ENCODE data around the gene HNRNPA2B1. TPM values are rescaled to one million over a fixed set of nuclear protein-coding genes. Genes with fewer than 3 reads are reported as not detected.
"Not testable (repeated sequence)": the region's sequence is repeated elsewhere in the genome, so short reads cannot be mapped to it uniquely, and the experiment has no call there.

HNRNPA2B1 gene
- polyA plus RNA-seq, 5 donors: 1,158 to 1,609 (median 1,399) TPM

- no peak for DNase-seq
These were observed 51.1 kb downstream of the HNRNPA2B1 start for GRCh38 chr7:26149391-26149977.

GRCh38 chr7:26148307-26148700 lies 52.2 kb downstream of the HNRNPA2B1 start:
- not testable (repeated sequence) for DNase-seq

GRCh38 chr7:26147646-26148306 lies 52.8 kb downstream of the HNRNPA2B1 start:
- DNase-seq: not testable (repeated sequence)

GRCh38 chr7:26147030-26147429 lies 53.5 kb downstream of the HNRNPA2B1 start:
- DNase-seq: no peak

GRCh38 chr7:26145238-26145637 lies 55.3 kb downstream of the HNRNPA2B1 start:
- no peak for DNase-seq

- DNase-seq: peak in 1 of 2 donors; percentile 45
These were observed 56.1 kb downstream of the HNRNPA2B1 start for GRCh38 chr7:26144184-26145080.

- DNase-seq: no peak
These were observed 57.1 kb downstream of the HNRNPA2B1 start for GRCh38 chr7:26143298-26144048.

- no peak for DNase-seq
These were observed 59.5 kb downstream of the HNRNPA2B1 start for GRCh38 chr7:26141077-26141476.

GRCh38 chr7:26140380-26140779 lies 60.2 kb downstream of the HNRNPA2B1 start:
- no peak for DNase-seq

Other genes starting within 250 kb of the HNRNPA2B1 start
- gene NFE2L3, start 48.5 kb downstream of the HNRNPA2B1 start, polyA plus RNA-seq (ENCODE audit: insufficient read depth in 1 of 5, insufficient read length in 5 of 5, low replicate concordance in 1 of 5): 10 to 100 TPM; 15.8 to 23.2 (median 21.9) TPM
- 100 to 1,000 TPM; 244 to 380 (median 298) TPM for gene CBX3, start 999 bp upstream of the HNRNPA2B1 start, polyA plus RNA-seq (ENCODE audit: insufficient read depth in 1 of 5, insufficient read length in 5 of 5, low replicate concordance in 1 of 5)
- 10 to 100 TPM in 2 of 5 donors, 1 to 10 TPM in 3; 5.7 to 16.1 (median 8.4) TPM for gene SNX10, start 91.1 kb upstream of the HNRNPA2B1 start, polyA plus RNA-seq (ENCODE audit: insufficient read depth in 1 of 5, insufficient read length in 5 of 5, low replicate concordance in 1 of 5)

All from right lung (tissue), 5 donors.